GM12878 (cell line): ENCODE measurements around the gene S100A14. TPM values are rescaled to one million over a fixed set of nuclear protein-coding genes. Genes with fewer than 3 reads are reported as not detected.

Experiments
- CBX5 ChIP-seq: sonication (generic); IDR thresholded peaks from 2 replicates; pipeline ENCODE4 v1.6.1; 2016; ENCODE audit warnings: low read depth, moderate library complexity, mild to moderate bottlenecking, inconsistent platforms
- CREB1 ChIP-seq: IDR thresholded peaks from 2 replicates; pipeline ENCODE4 v1.6.1; 2012; ENCODE audit warnings: low read depth, mild to moderate bottlenecking, inconsistent platforms
- DPF2 ChIP-seq: fragments of 450-650 bp; IDR thresholded peaks from 2 replicates; pipeline ENCODE4 v1.6.1; 2017; ENCODE audit warnings: mild to moderate bottlenecking
- EP300 ChIP-seq, 2 experiments: fragments of 150-350 bp in 1 of 2; IDR thresholded peaks; 2 replicates each; pipeline ENCODE4 v1.6.1; 2011 to 2012; ENCODE audit warnings: low read depth in 2 of 2, low read length in 2 of 2, borderline replicate concordance in 1 of 2, improper control_type of control experiment in 1 of 2, inconsistent platforms in 1 of 2; ENCODE audit not compliant: control insufficient read depth in 1 of 2
- HCFC1 ChIP-seq: fragments of 150-350 bp; IDR thresholded peaks from 2 replicates; pipeline ENCODE4 v1.6.1; 2014; ENCODE audit warnings: low read length
- IKZF1 ChIP-seq: fragments of 450-650 bp; conservative IDR thresholded peaks from 2 replicates; pipeline ENCODE4 v1.6.1; 2017; ENCODE audit warnings: antibody characterized with exemption, mild to moderate bottlenecking
- IRF4 ChIP-seq: IDR thresholded peaks from 2 replicates; pipeline ENCODE4 v1.6.1; 2011; ENCODE audit warnings: low read depth, low read length
- MXI1 ChIP-seq: fragments of 150-350 bp; IDR thresholded peaks from 2 replicates; pipeline ENCODE4 v1.6.1; 2011; ENCODE audit warnings: low read depth, mild to moderate bottlenecking, inconsistent platforms, low read length, improper control_type of control experiment
- NBN ChIP-seq: fragments of 450-650 bp; IDR thresholded peaks from 2 replicates; pipeline ENCODE4 v1.6.1; 2016
- NFYA ChIP-seq: IDR thresholded peaks from 2 replicates; pipeline ENCODE4 v1.6.1; 2011; ENCODE audit warnings: low read depth, mild to moderate bottlenecking, low read length, improper control_type of control experiment, borderline replicate concordance
- NFYB ChIP-seq: IDR thresholded peaks from 2 replicates; pipeline ENCODE4 v1.6.1; 2011; ENCODE audit warnings: low read depth, mild to moderate bottlenecking, low read length, improper control_type of control experiment, moderate library complexity; ENCODE audit not compliant: insufficient read depth
- NKRF ChIP-seq: fragments of 450-650 bp; conservative IDR thresholded peaks from 2 replicates; pipeline ENCODE4 v1.6.1; 2017; ENCODE audit warnings: mild to moderate bottlenecking, moderate library complexity
- NR2F1 ChIP-seq: fragments of 450-650 bp; conservative IDR thresholded peaks from 2 replicates; pipeline ENCODE4 v1.6.1; 2017; ENCODE audit warnings: mild to moderate bottlenecking
- POLR2A ChIP-seq: IDR thresholded peaks from 2 replicates; pipeline ENCODE4 v1.6.1; 2011; ENCODE audit warnings: low read depth, mild to moderate bottlenecking, low read length
- POU2F2 ChIP-seq: IDR thresholded peaks from 3 replicates; pipeline ENCODE4 v1.6.1; 2011; ENCODE audit warnings: low read depth, mild to moderate bottlenecking, low read length, borderline replicate concordance
- RBBP5 ChIP-seq: fragments of 200-600 bp; sonication (generic); conservative IDR thresholded peaks from 2 replicates; pipeline ENCODE4 v1.6.1; 2016
- RFX5 ChIP-seq: IDR thresholded peaks from 2 replicates; pipeline ENCODE4 v1.6.1; 2011; ENCODE audit warnings: low read depth, low read length, improper control_type of control experiment
- RUNX3 ChIP-seq: IDR thresholded peaks from 2 replicates; pipeline ENCODE4 v1.6.1; 2012; ENCODE audit warnings: low read length, inconsistent platforms
- SIN3A ChIP-seq: IDR thresholded peaks from 2 replicates; pipeline ENCODE4 v1.6.1; 2012; ENCODE audit warnings: low read depth, low read length, improper control_type of control experiment
- SMARCA5 ChIP-seq: fragments of 450-650 bp; IDR thresholded peaks from 2 replicates; pipeline ENCODE4 v1.6.1; 2017; ENCODE audit warnings: mild to moderate bottlenecking
- TCF12 ChIP-seq: IDR thresholded peaks from 2 replicates; pipeline ENCODE4 v1.6.1; 2011; ENCODE audit warnings: low read depth, mild to moderate bottlenecking, low read length
- polyA plus RNA-seq, 11 experiments: library from polyadenylated mRNA; depleted of rRNA in 4 of 11; unstranded in 6 of 11; stranded (reverse) in 5 of 11; fragments of >200 nt; fragmentation: Nextera tagmentation in 4 of 11; fragmentation: Illumina TruSeq in 1 of 11; extraction: Ambion mirVana in 4 of 11; extraction: Trizol in 1 of 11; gene quantifications; 1 replicate in 1 of 11; 2 replicates in 10 of 11; pipeline versions ENCODE4 v1.2.1 to v1.2.3, GENCODE V29; 2011 to 2016; ENCODE audit warnings: inconsistent platforms in 2 of 11, missing spikeins in 2 of 11, low read depth in 1 of 11
- total RNA-seq, 4 experiments: library from RNA; depleted of rRNA in 3 of 4; stranded (reverse); fragments of >200 nt in 3 of 4; fragmentation: Illumina TruSeq in 1 of 4; extraction: Trizol in 1 of 4; gene quantifications; 2 replicates each; pipeline versions ENCODE4 v1.2.1 to v1.2.3, GENCODE V29; 2013 to 2021
- TF ChIP-seq, protein P1 (sequence below): IDR thresholded peaks from 2 replicates; pipeline ENCODE4 v1.6.1; 2011; ENCODE audit warnings: borderline replicate concordance, low read depth, mild to moderate bottlenecking, moderate library complexity, mixed read lengths, low read length; ENCODE audit not compliant: insufficient read depth; ENCODE audit errors: extremely low read length
- TF ChIP-seq, protein P2 (sequence below): fragments of 450-650 bp; IDR thresholded peaks from 2 replicates; pipeline ENCODE4 v1.6.1; 2017; ENCODE audit warnings: mild to moderate bottlenecking, moderate library complexity

The S100A14 gene
- total and polyA plus RNA-seq, 10 of the 15 experiments (the other 5 are each of a cell fraction or from before 2014, with no cell fraction given): 0.20 to 0.77 (median 0.45) TPM; not detected in 4

- no peak for TF ChIP-seq NKRF
- no peak for TF ChIP-seq NFYA
- peak; percentile 74 for TF ChIP-seq RUNX3
- peak; percentile 83 for TF ChIP-seq IRF4
- peak; percentile 76 for TF ChIP-seq POLR2A
- TF ChIP-seq, protein P1, sequence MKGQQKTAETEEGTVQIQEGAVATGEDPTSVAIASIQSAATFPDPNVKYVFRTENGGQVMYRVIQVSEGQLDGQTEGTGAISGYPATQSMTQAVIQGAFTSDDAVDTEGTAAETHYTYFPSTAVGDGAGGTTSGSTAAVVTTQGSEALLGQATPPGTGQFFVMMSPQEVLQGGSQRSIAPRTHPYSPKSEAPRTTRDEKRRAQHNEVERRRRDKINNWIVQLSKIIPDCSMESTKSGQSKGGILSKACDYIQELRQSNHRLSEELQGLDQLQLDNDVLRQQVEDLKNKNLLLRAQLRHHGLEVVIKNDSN: no peak
- peak; percentile 67 for TF ChIP-seq DPF2
- peak; percentile 89 for TF ChIP-seq POU2F2
- TF ChIP-seq NFYB: 0 out of 2 replicates have a peak, but pooled peaks have one; percentile 27
- no peak for TF ChIP-seq HCFC1
- TF ChIP-seq MXI1: no peak
- TF ChIP-seq CREB1: peak; percentile 78
- TF ChIP-seq EP300 (IDR thresholded peaks at IDR 0.05; ENCODE audit: borderline replicate concordance in 1 of 2, control insufficient read depth in 1 of 2, low read depth in 2 of 2, low read length in 2 of 2): peak; percentile 56 to 64; a peak in 3 of 4 replicates
- TF ChIP-seq TCF12: peak; percentile 97
- peak; percentile 94 for TF ChIP-seq RFX5
- peak; percentile 76; the same call in 1 of the 2 replicates for TF ChIP-seq NBN
- no peak for TF ChIP-seq CBX5
- peak; percentile 71 for TF ChIP-seq IKZF1
- TF ChIP-seq, protein P2, sequence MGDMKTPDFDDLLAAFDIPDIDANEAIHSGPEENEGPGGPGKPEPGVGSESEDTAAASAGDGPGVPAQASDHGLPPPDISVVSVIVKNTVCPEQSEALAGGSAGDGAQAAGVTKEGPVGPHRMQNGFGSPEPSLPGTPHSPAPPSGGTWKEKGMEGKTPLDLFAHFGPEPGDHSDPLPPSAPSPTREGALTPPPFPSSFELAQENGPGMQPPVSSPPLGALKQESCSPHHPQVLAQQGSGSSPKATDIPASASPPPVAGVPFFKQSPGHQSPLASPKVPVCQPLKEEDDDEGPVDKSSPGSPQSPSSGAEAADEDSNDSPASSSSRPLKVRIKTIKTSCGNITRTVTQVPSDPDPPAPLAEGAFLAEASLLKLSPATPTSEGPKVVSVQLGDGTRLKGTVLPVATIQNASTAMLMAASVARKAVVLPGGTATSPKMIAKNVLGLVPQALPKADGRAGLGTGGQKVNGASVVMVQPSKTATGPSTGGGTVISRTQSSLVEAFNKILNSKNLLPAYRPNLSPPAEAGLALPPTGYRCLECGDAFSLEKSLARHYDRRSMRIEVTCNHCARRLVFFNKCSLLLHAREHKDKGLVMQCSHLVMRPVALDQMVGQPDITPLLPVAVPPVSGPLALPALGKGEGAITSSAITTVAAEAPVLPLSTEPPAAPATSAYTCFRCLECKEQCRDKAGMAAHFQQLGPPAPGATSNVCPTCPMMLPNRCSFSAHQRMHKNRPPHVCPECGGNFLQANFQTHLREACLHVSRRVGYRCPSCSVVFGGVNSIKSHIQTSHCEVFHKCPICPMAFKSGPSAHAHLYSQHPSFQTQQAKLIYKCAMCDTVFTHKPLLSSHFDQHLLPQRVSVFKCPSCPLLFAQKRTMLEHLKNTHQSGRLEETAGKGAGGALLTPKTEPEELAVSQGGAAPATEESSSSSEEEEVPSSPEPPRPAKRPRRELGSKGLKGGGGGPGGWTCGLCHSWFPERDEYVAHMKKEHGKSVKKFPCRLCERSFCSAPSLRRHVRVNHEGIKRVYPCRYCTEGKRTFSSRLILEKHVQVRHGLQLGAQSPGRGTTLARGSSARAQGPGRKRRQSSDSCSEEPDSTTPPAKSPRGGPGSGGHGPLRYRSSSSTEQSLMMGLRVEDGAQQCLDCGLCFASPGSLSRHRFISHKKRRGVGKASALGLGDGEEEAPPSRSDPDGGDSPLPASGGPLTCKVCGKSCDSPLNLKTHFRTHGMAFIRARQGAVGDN: 0 out of 2 replicates have a peak, but pooled peaks have one; percentile 19
- no peak; the same call in 1 of the 2 replicates for TF ChIP-seq RBBP5
- peak; percentile 26; the same call in 1 of the 2 replicates for TF ChIP-seq SMARCA5
- TF ChIP-seq NR2F1: peak; percentile 38; the same call in 1 of the 2 replicates
- TF ChIP-seq SIN3A: 0 out of 2 replicates have a peak, but pooled peaks have one; percentile 39
Observed at GRCh38 chr1:153598309-153599172, 17.6 kb downstream of the S100A14 start (continued).
